Measurements from ENCODE around the gene HNRNPC. TPM values are rescaled to one million over a fixed set of nuclear protein-coding genes. Genes with fewer than 3 reads are reported as not detected.
"Not testable (repeated sequence)": the region's sequence is repeated elsewhere in the genome, so short reads cannot be mapped to it uniquely, and the experiment has no call there.

The HNRNPC gene
- total RNA-seq, 1 donor from 2014 or later = 402 TPM

GRCh38 chr14:21192875-21193535 lies 76.2 kb downstream of the HNRNPC start:
- no peak for DNase-seq (ENCODE audit: low spot score)

GRCh38 chr14:21192447-21192822 lies 76.8 kb downstream of the HNRNPC start:
- DNase-seq (ENCODE audit: low spot score) = no peak

DNA sequence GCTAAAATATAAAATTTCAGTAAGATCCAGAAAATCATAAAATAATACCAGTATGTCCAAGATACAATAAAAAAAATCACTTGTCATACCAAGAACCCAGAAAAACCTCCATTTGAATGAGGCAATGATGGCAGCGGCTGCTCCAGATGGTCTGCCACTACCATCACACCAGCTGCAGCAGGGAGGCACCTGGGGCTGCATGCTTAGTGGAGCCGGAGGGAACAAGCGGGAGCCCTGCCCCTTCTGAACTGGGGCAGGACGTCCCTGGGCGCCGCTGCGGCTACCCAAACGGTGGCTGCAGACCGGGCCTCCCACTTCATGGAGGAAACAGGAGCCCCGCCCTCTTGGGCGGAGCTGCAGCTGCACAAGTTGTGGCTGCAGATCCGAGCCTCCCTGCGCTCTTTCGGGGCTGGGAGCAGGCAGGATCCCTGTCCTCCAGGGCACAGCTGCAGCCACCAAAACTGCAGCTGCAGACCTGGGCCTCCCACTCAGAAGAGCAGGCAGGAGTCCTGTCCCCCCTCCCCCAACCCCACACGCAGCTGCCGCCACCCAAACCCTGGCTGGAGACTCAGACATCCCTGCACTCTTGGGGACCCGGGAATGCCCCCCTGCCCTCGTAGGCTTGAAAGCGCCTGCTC lies 77.3 kb downstream of the HNRNPC start:
- peak; percentile 58 for DNase-seq (ENCODE audit: low spot score)

- DNase-seq (ENCODE audit: low spot score) = no peak
Measured at GRCh38 chr14:21191261-21191808, 77.9 kb downstream of the HNRNPC start.

DNA sequence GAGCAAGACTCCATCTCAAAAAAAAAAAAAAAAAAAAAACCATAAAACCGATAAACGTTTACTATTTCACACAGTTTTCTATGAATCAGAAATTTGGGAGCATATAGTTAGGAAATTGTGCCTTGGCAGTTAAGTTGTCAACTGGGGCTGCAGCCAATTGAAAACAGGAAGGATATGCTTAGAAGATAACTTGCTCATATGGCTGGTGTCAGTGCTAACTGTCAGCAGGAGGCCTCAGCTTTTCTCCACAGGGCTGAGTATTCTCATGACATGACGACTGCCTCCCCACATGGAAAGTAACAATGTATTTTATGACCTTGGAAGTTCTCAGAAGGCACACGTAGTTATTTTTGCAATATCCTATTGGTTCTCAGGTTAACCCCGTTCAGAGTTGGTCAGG lies 83.8 kb downstream of the HNRNPC start:
- DNase-seq (ENCODE audit: low spot score) = no peak

GRCh38 chr14:21184254-21184653 lies 85.0 kb downstream of the HNRNPC start:
- no peak for DNase-seq (ENCODE audit: low spot score)

DNA sequence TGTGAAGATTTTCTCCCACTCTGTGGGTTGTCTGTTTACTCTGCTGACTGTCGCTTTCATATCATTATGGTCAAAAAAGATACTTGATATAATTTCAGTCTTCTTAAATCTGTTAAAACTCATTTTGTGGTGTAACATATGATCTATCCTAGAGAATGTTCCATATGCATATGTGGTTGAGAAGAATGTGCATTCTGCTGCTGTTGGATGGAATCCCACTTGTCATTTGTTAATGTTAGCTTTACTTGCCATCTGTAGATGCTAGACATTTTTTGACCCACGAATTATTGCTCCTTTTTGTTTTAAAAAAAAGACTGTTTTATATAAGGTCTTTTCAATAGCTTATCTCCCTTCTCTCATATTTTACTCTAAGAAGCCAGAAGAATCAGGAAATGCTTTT lies 87.1 kb downstream of the HNRNPC start:
- DNase-seq (ENCODE audit: low spot score) = no peak

GRCh38 chr14:21171128-21171527 lies 98.1 kb downstream of the HNRNPC start:
- no peak for DNase-seq (ENCODE audit: low spot score)

- no peak for DNase-seq (ENCODE audit: low spot score)
Measured at GRCh38 chr14:21169573-21169972, 99.7 kb downstream of the HNRNPC start.

GRCh38 chr14:21168055-21168454 lies 101.2 kb downstream of the HNRNPC start:
- DNase-seq (ENCODE audit: low spot score) = no peak

DNA sequence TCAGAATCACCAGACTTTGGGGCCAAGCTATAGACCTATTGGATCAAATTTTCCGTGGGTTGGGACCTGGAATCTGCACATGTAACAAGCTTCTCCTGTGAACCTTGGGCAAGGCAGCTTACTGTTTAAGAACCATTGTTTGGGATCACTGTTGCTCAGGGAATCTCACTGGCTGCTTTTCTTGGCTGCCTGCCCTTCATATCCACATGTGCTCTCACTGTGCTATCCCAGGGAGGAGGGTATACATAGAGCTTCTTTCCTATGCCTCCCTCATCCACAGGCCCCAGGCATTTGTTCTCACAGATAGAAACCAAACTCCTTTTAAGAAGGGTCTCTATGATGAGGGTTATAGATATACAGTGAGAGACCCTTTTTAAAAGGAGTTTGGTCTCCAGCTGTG lies 103.6 kb downstream of the HNRNPC start:
- DNase-seq (ENCODE audit: low spot score) = not testable (repeated sequence)

- not testable (repeated sequence) for DNase-seq (ENCODE audit: low spot score)
Measured at GRCh38 chr14:21165002-21165605, 104.1 kb downstream of the HNRNPC start.

- no peak for DNase-seq (ENCODE audit: low spot score)
Measured at GRCh38 chr14:21163871-21164291, 105.4 kb downstream of the HNRNPC start.

DNA sequence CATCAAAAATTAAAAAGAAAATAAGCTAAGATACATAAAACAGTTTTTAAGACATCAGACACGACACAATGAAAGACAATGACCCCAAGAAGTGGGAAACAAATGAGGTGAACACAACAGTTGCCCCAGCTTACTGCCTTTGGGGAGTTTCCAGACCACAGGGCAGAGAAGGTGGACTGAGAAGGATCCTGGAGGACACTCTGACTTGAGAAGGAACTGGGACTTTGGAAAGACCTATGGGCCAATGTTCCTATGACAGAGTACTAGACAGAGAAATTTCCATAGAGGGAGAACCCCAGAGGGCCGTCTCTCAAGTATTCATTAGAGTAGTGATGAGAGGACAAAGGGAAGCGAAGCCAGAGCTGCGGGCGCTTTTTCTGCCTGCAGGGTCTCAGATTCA lies 107.2 kb downstream of the HNRNPC start:
- DNase-seq (ENCODE audit: low spot score) = no peak

GRCh38 chr14:21160061-21160610 lies 109.1 kb downstream of the HNRNPC start:
- DNase-seq (ENCODE audit: low spot score) = no peak

Other genes with a start within 250 kb of the HNRNPC start
- gene NDRG2, start 244.4 kb downstream of the HNRNPC start, total RNA-seq = 237 TPM
- gene TPPP2, start 239.2 kb downstream of the HNRNPC start, total RNA-seq = 0.81 TPM
- gene RNASE13, start 234.6 kb downstream of the HNRNPC start, total RNA-seq = 0.12 TPM
- gene RNASE7, start 227.1 kb downstream of the HNRNPC start, total RNA-seq = 22.1 TPM
- gene RNASE8, start 211.6 kb downstream of the HNRNPC start, total RNA-seq = not detected
- 124 TPM for gene ARHGEF40, start 199.1 kb downstream of the HNRNPC start, total RNA-seq
- gene ZNF219, start 170.8 kb downstream of the HNRNPC start, total RNA-seq = 57.5 TPM
- 4.3 TPM for gene TMEM253, start 168.4 kb downstream of the HNRNPC start, total RNA-seq
- not detected for gene OR5AU1, start 113.4 kb downstream of the HNRNPC start, total RNA-seq
- gene RPGRIP1, start 10.6 kb upstream of the HNRNPC start, total RNA-seq = 0.49 TPM
- 46.8 TPM for gene SUPT16H, start 114.6 kb upstream of the HNRNPC start, total RNA-seq
- 75.9 TPM for gene CHD8, start 186.7 kb upstream of the HNRNPC start, total RNA-seq
- gene RAB2B, start 207.5 kb upstream of the HNRNPC start, total RNA-seq = 20.6 TPM
- 66.7 TPM for gene TOX4, start 207.8 kb upstream of the HNRNPC start, total RNA-seq
- 37.5 TPM for gene METTL3, start 241.9 kb upstream of the HNRNPC start, total RNA-seq